ENCODE measurements around the gene RNF152.

GRCh38 chr18:61891271-61891670, 1.5 kb downstream of the RNF152 start:
- TF ChIP-seq HNRNPLL (IDR thresholded peaks at IDR 0.05; ENCODE audit: low read depth, low read length, poor library complexity, severe bottlenecking) (no peak), PAXIP1 (CRISPR knock-in tag; conservative IDR thresholded peaks at IDR 0.05) (no peak), YEATS2 (CRISPR knock-in tag; IDR thresholded peaks at IDR 0.05; ENCODE audit: borderline replicate concordance) (no peak), ZNF737 (CRISPR knock-in tag; IDR thresholded peaks at IDR 0.05; ENCODE audit: borderline replicate concordance) (no peak)
- TF ChIP-seq, protein P1, sequence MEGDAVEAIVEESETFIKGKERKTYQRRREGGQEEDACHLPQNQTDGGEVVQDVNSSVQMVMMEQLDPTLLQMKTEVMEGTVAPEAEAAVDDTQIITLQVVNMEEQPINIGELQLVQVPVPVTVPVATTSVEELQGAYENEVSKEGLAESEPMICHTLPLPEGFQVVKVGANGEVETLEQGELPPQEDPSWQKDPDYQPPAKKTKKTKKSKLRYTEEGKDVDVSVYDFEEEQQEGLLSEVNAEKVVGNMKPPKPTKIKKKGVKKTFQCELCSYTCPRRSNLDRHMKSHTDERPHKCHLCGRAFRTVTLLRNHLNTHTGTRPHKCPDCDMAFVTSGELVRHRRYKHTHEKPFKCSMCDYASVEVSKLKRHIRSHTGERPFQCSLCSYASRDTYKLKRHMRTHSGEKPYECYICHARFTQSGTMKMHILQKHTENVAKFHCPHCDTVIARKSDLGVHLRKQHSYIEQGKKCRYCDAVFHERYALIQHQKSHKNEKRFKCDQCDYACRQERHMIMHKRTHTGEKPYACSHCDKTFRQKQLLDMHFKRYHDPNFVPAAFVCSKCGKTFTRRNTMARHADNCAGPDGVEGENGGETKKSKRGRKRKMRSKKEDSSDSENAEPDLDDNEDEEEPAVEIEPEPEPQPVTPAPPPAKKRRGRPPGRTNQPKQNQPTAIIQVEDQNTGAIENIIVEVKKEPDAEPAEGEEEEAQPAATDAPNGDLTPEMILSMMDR (CRISPR knock-in tag; IDR thresholded peaks at IDR 0.05): no peak
- TF ChIP-seq, protein P2, sequence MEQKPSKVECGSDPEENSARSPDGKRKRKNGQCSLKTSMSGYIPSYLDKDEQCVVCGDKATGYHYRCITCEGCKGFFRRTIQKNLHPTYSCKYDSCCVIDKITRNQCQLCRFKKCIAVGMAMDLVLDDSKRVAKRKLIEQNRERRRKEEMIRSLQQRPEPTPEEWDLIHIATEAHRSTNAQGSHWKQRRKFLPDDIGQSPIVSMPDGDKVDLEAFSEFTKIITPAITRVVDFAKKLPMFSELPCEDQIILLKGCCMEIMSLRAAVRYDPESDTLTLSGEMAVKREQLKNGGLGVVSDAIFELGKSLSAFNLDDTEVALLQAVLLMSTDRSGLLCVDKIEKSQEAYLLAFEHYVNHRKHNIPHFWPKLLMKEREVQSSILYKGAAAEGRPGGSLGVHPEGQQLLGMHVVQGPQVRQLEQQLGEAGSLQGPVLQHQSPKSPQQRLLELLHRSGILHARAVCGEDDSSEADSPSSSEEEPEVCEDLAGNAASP (CRISPR knock-in tag; IDR thresholded peaks at IDR 0.05; ENCODE audit: borderline replicate concordance): no peak
